ENCODE results near the gene CSRP1.
A peak's percentile ranks its signal among the peaks of the same experiment; 100 is the strongest.
"Not testable (repeated sequence)": the region's sequence is repeated elsewhere in the genome, so short reads cannot be mapped to it uniquely, and the experiment has no call there.

CSRP1 gene

DNA sequence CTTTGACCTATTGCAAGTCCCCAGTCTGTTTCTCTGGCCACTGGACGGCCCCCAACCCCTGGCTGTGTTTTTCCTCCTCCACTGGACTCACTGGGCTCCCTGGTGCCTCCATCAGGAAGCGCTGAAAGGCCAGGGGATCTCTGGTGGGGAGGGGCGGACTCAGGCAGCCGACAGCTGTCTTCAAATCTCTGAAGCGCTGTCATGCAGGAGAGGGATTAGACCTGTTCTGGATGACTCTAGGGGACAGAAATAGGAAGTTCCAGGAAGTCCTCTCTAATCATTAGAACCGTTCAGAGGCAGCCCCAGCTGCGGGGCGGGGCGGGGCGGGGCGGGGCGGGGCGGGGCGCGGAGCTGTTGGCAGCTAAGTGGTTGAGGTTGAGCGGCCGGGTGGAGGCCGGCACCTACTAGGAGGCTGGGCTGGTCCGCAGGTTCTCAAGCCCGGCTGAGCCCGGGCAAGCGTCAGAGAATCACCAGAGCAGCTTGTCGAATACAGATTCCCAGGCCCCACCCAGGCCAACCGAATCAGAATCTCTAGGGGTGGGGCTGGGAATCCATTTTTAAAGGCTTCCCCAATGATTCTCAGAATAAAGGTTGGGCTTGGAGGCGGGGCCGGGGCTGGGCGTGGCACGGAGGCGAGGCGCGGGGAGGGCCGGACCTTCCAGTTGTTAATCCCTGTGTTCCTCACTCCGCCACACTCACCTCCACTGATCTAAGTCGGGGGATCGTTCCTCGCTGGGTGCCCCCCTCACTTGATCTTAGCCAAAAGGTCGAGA lies 26.5 kb downstream of the CSRP1 start:
- Histone ChIP-seq H3K36me3 (peaks cover 25% of the 10 kb centered on the region), H3K4me2 (peak overlapping the region; percentile 90), H3K4me3 (peak overlapping the region; percentile 60), H3K9ac (no peak overlapping the region), H3K9me3 (no peaks in the 10 kb centered on the region), H3K27ac (peak overlapping the region; percentile 69), H3K27me3 (no peaks in the 10 kb centered on the region; the same call in 1 of the 2 replicates), H3K4me1 (peaks cover 58% of the 10 kb centered on the region), H4K20me1 (no peaks in the 10 kb centered on the region)
- no peak for TF ChIP-seq Cebpa-rat (IDR thresholded peaks at IDR 0.05)

DNA sequence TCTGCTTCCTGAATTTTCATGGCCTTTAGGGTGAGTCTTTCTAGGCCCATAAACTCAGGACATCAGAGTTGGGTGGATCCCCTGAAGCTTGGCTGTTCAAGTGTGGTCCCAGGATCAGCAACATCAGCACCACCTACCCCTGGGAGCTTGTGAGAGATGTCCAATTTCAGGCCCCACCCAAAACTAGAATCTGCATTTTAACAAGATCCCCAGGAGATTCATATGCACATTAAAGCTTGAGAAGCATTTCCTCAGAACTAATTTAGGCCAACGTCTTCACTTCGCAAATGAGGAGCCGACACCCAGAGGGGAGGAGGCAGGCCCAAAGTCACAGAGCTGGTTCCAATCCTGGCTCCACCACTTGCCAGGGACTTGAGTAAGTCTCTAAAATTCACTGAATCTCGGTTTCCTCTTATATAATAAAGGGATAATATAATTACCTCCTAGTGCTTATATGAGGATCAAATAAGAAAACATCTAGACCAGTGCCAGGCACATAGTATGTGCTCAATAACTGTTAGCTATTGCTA lies 27.7 kb downstream of the CSRP1 start:
- Histone ChIP-seq H3K36me3 (peaks cover 14% of the 10 kb centered on the region), H3K27me3 (no peaks in the 10 kb centered on the region; the same call in 1 of the 2 replicates), H3K9ac (no peak overlapping the region), H3K4me1 (peaks cover 58% of the 10 kb centered on the region), H3K9me3 (no peaks in the 10 kb centered on the region), H3K27ac (peak overlapping the region; percentile 69), H3K4me3 (no peak overlapping the region), H3K4me2 (peak overlapping the region; percentile 90), H4K20me1 (no peaks in the 10 kb centered on the region)
- no peak for TF ChIP-seq Cebpa-rat (IDR thresholded peaks at IDR 0.05)

DNA sequence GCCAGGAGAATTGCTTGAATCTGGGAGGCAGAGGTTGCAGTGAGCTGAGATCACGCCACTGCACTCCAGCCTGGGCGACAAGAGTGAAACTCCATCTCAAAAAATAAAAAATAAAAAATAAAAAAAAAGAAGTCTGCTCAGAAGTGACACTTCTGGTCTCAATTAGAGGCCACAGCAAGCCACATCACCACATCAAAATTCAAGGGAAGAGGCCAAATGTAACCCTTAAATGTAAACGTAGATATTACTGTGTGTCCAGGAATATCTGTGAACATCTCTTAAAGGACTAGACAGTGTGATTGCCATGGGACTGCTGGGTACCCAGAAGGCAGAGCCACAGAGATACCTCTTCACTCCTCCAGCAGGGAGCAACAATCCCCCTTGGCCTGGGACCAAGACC lies 28.3 kb downstream of the CSRP1 start:
- Histone ChIP-seq H3K4me2 (peak overlapping the region; percentile 90), H3K4me1 (peaks cover 58% of the 10 kb centered on the region)

DNA sequence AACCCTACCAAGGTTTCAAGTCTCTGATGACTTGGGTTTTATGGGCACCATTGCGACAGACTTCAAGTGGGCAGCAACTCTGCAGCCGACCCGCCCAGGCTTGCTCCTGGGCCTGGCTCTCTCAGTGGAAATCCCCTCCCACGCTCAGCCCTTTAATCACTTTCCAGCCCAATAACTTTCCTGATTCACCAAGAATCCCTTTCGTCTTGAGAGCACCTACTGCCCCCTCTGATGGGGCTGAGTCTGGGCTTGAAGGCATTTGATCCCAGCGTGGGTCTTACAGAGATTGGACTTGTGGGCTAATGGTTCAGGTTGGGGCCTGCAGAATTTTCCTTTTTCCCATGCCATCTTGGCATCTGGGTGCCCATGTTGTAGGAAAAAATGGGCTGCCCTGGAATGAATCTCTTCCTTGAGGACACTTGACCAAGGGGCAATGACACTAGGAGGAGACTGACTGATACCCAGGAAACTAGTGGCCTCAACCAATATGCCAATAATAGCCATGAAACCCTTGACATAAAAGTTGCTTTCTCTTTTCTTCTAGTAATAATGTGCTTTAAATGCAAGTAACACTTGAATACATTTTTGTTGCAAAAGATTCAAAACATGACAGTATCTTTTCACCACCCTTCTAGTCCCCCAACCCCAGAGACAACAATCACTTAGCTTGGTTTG lies 30.1 kb downstream of the CSRP1 start:
- no peaks in the 10 kb centered on the region for H3K36me3 ChIP-seq
- H3K4me2 ChIP-seq, result peak overlapping the region; percentile 63
- H3K4me1 ChIP-seq, result peaks cover 51% of the 10 kb centered on the region
- no peaks in the 10 kb centered on the region for H3K9me3 ChIP-seq
- H3K27ac ChIP-seq, result no peak overlapping the region
- no peak overlapping the region for H3K9ac ChIP-seq
- no peak overlapping the region for H3K4me3 ChIP-seq
- no peaks in the 10 kb centered on the region; the same call in 1 of the 2 replicates for H3K27me3 ChIP-seq
- no peaks in the 10 kb centered on the region for H4K20me1 ChIP-seq
- TF ChIP-seq Cebpa-rat (IDR thresholded peaks at IDR 0.05), result peak; percentile 54; the same call in 1 of the 2 replicates

More for the DNA sequence above, 28.3 kb downstream of the CSRP1 start:
- not testable (repeated sequence) for H3K9me3 ChIP-seq, H3K4me3 ChIP-seq, H3K36me3 ChIP-seq, H3K9ac ChIP-seq, H3K27me3 ChIP-seq, H4K20me1 ChIP-seq
- peak overlapping the region; percentile 69; the same call in 1 of the 2 replicates for H3K27ac ChIP-seq

DNA sequence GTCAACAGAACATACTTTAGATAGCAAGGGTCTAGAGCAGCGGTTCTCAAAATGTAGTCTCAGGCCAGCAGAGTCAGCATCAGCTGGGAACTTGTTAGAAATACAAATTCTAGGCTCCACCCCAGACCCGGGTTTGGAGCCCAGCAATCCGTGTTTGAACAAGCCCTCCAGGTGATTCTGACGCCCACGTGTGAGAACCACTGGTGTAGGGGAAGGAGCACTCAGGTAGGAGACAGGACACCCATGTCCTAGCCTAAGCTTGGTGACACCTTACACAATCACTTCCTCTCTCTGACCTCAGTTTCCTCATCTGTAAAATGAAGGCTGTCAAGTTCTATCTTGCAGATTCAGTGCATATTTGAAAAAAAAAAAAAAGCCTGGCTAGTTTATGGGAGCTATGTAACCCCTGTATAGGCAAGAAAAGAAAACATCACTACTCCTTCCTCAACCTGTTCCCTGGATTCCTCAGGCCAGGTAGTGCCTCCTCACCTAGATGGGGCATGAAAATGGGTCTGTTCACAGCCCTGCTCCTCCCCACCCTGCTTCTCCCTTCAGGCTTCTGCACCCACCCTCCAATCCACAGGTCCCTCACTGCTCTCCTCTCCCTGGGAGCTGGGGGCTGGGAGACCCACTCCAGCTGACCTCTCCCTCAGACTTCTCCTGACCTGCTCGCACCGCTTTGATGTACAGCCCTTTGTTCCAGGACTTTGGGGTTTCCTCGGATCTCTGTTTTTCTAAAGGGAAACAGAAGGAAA lies 30.8 kb downstream of the CSRP1 start:
- H3K27ac ChIP-seq, result no peak overlapping the region
- H3K36me3 ChIP-seq, result no peaks in the 10 kb centered on the region
- peak overlapping the region; percentile 63 for H3K4me2 ChIP-seq
- H3K4me1 ChIP-seq, result peaks cover 44% of the 10 kb centered on the region
- H3K9me3 ChIP-seq, result no peaks in the 10 kb centered on the region
- no peak for TF ChIP-seq Cebpa-rat (IDR thresholded peaks at IDR 0.05)
- no peak overlapping the region for H3K9ac ChIP-seq
- H3K4me3 ChIP-seq, result no peak overlapping the region
- no peaks in the 10 kb centered on the region; the same call in 1 of the 2 replicates for H3K27me3 ChIP-seq
- H4K20me1 ChIP-seq, result no peaks in the 10 kb centered on the region

DNA sequence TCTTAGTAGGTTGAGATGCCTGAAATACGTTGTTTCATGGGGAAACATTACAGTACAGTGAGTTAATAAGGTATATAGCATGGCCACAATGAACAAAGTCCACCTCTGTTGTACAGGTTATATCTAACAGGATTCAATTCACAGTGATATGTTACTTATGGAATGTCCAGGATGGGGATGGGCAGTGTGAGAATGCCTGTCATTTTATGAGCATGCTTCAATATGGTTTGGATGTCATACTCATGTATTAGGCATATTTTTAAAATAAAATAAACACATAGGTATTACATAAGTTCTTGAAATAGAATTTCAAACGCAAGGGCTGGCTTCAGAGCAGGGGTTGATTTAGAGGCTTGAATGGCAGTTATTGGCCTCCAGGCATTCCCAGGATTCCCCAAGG lies 31.8 kb downstream of the CSRP1 start:
- no peak overlapping the region for H3K27ac ChIP-seq
- no peaks in the 10 kb centered on the region for H4K20me1 ChIP-seq
- H3K36me3 ChIP-seq, result no peaks in the 10 kb centered on the region
- H3K9me3 ChIP-seq, result no peaks in the 10 kb centered on the region
- no peak overlapping the region for H3K9ac ChIP-seq
- H3K27me3 ChIP-seq, result no peaks in the 10 kb centered on the region
- H3K4me3 ChIP-seq, result no peak overlapping the region
- no peak overlapping the region for H3K4me2 ChIP-seq
- H3K4me1 ChIP-seq, result peaks cover 42% of the 10 kb centered on the region
- TF ChIP-seq Cebpa-rat (IDR thresholded peaks at IDR 0.05), result no peak

DNA sequence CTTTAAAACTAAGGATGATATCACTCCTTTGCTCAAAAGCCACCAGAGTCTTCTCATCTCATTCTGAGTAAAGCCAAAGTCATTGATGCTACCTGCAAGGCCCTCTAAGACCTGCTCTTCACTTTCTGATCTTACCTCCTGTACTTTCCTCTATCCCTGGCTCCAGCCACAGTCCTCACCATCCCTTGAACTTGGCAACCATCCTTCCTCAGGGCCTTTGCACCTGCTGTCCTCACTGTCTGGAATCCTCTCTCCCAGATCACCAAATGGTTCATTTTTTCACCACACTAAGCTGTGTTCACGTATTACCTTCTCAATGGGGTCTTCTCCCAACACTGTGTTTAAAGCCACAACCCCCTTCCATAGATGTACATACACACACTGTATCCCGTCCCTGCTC lies 33.6 kb downstream of the CSRP1 start:
- no peak for TF ChIP-seq Cebpa-rat (IDR thresholded peaks at IDR 0.05)
- no peak overlapping the region for H3K27ac ChIP-seq
- no peaks in the 10 kb centered on the region for H3K9me3 ChIP-seq
- H4K20me1 ChIP-seq, result no peaks in the 10 kb centered on the region
- no peaks in the 10 kb centered on the region for H3K27me3 ChIP-seq
- H3K4me1 ChIP-seq, result peaks cover 34% of the 10 kb centered on the region
- H3K4me3 ChIP-seq, result no peak overlapping the region
- H3K4me2 ChIP-seq, result no peak overlapping the region
- no peak overlapping the region for H3K9ac ChIP-seq
- H3K36me3 ChIP-seq, result no peaks in the 10 kb centered on the region

DNA sequence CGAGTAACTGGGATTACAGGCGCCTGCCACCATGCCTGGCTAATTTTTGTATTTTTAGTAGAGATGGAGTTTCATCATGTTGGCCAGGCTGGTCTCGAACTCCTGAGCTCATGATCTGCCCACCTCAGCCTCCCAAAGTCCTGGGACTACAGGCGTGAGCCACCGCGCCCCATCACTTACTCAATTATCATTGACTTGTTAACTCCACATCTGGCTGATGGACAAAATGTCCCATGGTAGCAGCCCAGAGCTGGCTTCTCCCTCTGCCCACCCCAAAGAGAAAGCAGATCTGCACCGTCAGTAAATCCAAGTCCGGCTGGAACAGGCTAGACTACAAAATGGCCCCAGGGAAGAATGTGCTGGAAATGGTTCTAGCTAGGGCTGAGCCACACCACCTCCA lies 34.6 kb downstream of the CSRP1 start:
- not testable (repeated sequence) for H3K9me3 ChIP-seq, H3K9ac ChIP-seq, H3K27me3 ChIP-seq, H3K4me3 ChIP-seq, H3K36me3 ChIP-seq, H3K27ac ChIP-seq, H4K20me1 ChIP-seq, H3K4me2 ChIP-seq
- peaks cover 39% of the 10 kb centered on the region for H3K4me1 ChIP-seq

DNA sequence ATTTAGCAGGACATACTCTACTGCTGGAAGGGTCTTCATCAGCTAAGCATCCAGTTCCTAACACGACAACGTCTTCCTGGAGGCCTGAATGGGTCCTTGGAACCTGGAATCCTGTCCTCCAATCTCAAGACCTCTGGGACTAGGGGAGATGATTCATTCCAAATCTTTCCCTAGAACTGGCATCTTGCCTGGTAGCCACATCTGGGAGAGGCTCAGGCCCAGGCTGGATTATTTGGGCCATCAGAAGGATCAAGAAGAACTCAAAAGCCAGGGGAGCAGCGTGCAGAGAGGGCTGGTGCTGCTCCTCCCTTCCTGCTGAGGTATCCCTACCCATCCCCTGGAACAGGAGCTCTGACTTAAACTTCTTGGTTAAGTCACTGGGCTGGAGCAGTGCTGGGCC lies 35.2 kb downstream of the CSRP1 start:
- H3K4me2 ChIP-seq, result no peak overlapping the region
- no peaks in the 10 kb centered on the region for H3K27me3 ChIP-seq
- H4K20me1 ChIP-seq, result peaks cover 13% of the 10 kb centered on the region
- peaks cover 39% of the 10 kb centered on the region for H3K4me1 ChIP-seq
- no peak overlapping the region for H3K9ac ChIP-seq
- no peaks in the 10 kb centered on the region for H3K36me3 ChIP-seq
- no peaks in the 10 kb centered on the region for H3K9me3 ChIP-seq
- no peak for TF ChIP-seq Cebpa-rat (IDR thresholded peaks at IDR 0.05)
- H3K4me3 ChIP-seq, result no peak overlapping the region
- no peak overlapping the region for H3K27ac ChIP-seq
